Parathyroid adenoma (tissue), 2 donors: Measurements from ENCODE around the gene ARL5C.

Experiments used
- H2AFZ ChIP-seq: fragments of 300-600 bp; sonication (generic); one replicate; pipeline ENCODE4 v1.7.0; 2017; ENCODE audit warnings: antibody characterized with exemption, mild to moderate bottlenecking
- H3K27ac ChIP-seq: fragments of 300-600 bp; sonication (generic); one replicate; pipeline ENCODE4 v1.7.0; 2017
- H3K27me3 ChIP-seq: fragments of 300-600 bp; sonication (generic); one replicate; pipeline ENCODE4 v1.7.0; 2017; ENCODE audit warnings: low read length; ENCODE audit not compliant: control insufficient read depth, insufficient read depth
- H3K36me3 ChIP-seq: fragments of 300-600 bp; sonication (generic); one replicate; pipeline ENCODE4 v1.7.0; 2017; ENCODE audit warnings: low read length; ENCODE audit not compliant: control insufficient read depth, insufficient read depth
- H3K4me1 ChIP-seq: fragments of 300-600 bp; sonication (generic); one replicate; pipeline ENCODE4 v1.7.0; 2017; ENCODE audit warnings: control low read depth
- H3K4me2 ChIP-seq: fragments of 300-600 bp; sonication (generic); one replicate; pipeline ENCODE4 v1.7.0; 2017; ENCODE audit warnings: low read length
- H3K4me3 ChIP-seq: fragments of 300-600 bp; sonication (generic); one replicate; pipeline ENCODE4 v1.7.0; 2017; ENCODE audit warnings: low read depth, low read length
- H3K79me2 ChIP-seq: fragments of 300-600 bp; sonication (generic); one replicate; pipeline ENCODE4 v1.7.0; 2017; ENCODE audit warnings: control low read depth
- H3K9ac ChIP-seq: fragments of 300-600 bp; sonication (generic); one replicate; pipeline ENCODE4 v1.7.0; 2017; ENCODE audit warnings: mild to moderate bottlenecking
- H3K9me3 ChIP-seq: fragments of 300-600 bp; sonication (generic); one replicate; pipeline ENCODE4 v1.7.0; 2017; ENCODE audit warnings: low read length; ENCODE audit not compliant: control insufficient read depth
- TF ChIP-seq, protein P1 (sequence below): fragments of 300-600 bp; sonication (generic); IDR thresholded peaks from one replicate; pipeline ENCODE4 v1.7.0; 2017; ENCODE audit warnings: antibody characterized with exemption, mild to moderate bottlenecking
- donor health status: primary hyperparathyroidism.

The ARL5C gene

DNA sequence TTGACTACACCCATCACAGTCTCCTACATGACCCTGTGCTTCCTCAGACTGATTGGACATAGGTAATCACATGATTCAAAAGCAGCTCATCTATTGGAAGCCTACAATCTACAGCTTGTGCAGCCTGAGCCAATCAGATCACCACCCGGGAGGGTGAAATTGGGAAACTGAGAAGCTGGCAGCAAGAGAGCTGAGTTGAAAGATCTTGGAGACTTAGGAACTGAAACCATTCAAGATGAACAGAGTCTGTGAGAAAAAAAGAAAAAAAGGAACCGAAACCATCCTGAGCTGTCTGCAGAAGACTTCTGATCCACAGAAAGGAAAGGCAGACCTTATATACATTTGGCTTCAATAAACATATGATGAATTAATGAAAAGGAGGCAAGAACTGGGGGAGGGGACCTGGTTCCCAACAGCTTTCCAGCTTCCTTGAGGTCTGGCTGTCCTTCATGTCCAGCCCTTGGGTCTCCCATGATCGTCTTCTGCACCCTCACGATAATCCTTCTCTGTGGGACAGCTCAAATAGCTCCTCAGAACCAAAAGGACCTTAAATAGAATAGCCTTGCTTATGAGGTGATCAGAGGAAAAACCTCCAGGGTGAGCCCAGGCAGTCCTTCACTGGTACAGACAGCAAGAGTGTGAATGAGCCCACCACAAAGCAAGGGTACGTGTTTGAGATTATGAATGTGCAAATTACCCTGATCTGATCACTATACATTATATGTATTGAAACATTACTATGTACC lies 47.1 kb downstream of the ARL5C start:
- TF ChIP-seq, protein P1, sequence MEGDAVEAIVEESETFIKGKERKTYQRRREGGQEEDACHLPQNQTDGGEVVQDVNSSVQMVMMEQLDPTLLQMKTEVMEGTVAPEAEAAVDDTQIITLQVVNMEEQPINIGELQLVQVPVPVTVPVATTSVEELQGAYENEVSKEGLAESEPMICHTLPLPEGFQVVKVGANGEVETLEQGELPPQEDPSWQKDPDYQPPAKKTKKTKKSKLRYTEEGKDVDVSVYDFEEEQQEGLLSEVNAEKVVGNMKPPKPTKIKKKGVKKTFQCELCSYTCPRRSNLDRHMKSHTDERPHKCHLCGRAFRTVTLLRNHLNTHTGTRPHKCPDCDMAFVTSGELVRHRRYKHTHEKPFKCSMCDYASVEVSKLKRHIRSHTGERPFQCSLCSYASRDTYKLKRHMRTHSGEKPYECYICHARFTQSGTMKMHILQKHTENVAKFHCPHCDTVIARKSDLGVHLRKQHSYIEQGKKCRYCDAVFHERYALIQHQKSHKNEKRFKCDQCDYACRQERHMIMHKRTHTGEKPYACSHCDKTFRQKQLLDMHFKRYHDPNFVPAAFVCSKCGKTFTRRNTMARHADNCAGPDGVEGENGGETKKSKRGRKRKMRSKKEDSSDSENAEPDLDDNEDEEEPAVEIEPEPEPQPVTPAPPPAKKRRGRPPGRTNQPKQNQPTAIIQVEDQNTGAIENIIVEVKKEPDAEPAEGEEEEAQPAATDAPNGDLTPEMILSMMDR = no peak
- H3K9ac ChIP-seq = no peak overlapping the region
- no peaks in the 10 kb centered on the region for H3K4me1 ChIP-seq
- H3K27ac ChIP-seq = no peak overlapping the region
- no peak overlapping the region for H3K4me2 ChIP-seq
- no peaks in the 10 kb centered on the region for H3K36me3 ChIP-seq
- H3K4me3 ChIP-seq = no peak overlapping the region
- H3K9me3 ChIP-seq = no peaks in the 10 kb centered on the region
- no peaks in the 10 kb centered on the region for H3K79me2 ChIP-seq
- no peak overlapping the region for H2AFZ ChIP-seq
- H3K27me3 ChIP-seq = no peaks in the 10 kb centered on the region

DNA sequence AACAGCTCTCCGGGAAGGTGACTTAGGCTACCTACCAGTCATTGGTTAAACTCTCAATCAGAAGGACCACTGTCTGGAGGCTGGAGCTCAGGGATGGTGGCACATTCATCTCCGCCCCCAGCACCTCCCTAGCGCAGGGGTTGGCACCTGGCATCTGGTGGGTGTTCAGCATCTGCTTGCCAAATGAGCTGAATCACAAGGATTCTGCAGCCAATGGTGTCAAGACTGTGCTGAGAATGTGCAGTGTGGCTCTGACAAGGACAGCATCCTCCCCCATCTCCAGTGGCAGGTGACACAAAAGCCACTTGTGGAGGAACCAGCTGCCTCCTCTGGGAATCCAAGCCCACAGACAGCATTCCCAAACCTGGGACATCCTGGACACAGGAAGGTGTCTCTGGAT lies 49.7 kb downstream of the ARL5C start:
- Histone ChIP-seq H3K36me3 (no peaks in the 10 kb centered on the region), H3K4me1 (no peaks in the 10 kb centered on the region), H3K27ac (no peak overlapping the region), H3K79me2 (no peaks in the 10 kb centered on the region), H2AFZ (no peak overlapping the region), H3K4me3 (no peak overlapping the region), H3K9ac (no peak overlapping the region), H3K4me2 (no peak overlapping the region), H3K27me3 (no peaks in the 10 kb centered on the region), H3K9me3 (no peaks in the 10 kb centered on the region)
- TF ChIP-seq, protein P1 = no peak

DNA sequence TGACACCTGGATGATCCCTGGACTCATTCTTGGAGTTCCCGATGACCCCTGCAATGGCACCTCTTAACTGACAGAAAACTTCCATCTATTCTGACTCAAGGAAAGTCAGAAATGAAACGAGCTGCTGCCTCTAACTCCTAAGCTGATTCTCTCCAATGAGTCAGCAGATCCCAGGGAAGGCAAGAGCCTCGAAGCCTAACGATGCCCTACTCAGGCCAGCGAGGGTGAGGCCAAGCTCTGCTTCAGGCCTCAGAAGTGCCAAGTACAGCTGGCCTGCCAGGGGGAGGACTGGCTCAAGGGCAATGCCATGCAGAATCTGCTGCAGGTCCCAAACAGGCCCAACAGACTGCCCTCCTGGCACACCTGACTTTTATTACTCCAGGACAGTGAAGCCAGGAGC lies 50.8 kb downstream of the ARL5C start:
- TF ChIP-seq, protein P1 = no peak
- Histone ChIP-seq H3K27me3 (no peaks in the 10 kb centered on the region), H3K4me3 (no peak overlapping the region), H2AFZ (peak overlapping the region; percentile 8), H3K9ac (no peak overlapping the region), H3K27ac (no peak overlapping the region), H3K4me1 (peaks cover 9% of the 10 kb centered on the region), H3K36me3 (no peaks in the 10 kb centered on the region), H3K9me3 (no peaks in the 10 kb centered on the region), H3K79me2 (no peaks in the 10 kb centered on the region), H3K4me2 (no peak overlapping the region)

DNA sequence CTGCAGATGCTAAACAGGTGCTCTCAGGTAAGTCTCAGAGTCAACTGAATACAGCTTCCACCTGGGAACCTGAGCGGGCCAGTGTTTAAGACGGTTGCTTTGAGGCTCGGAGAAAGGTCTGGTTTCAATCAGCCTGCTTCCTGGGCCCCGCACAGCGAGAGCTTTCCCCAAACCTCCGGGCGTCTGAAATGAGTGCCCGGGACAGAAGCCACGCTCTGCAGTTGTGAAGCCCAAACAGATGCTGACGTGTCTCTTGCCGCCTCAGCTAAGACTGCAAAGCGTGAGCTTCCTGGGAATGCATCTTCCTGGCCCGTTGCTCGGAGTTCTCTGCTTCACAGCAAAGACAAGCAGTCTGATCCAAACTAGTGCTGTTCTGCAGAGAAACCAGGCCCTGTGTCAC lies 51.2 kb downstream of the ARL5C start:
- Histone ChIP-seq H3K4me3 (no peak overlapping the region), H3K36me3 (no peaks in the 10 kb centered on the region), H3K4me1 (peaks cover 11% of the 10 kb centered on the region), H3K4me2 (no peak overlapping the region), H3K9ac (no peak overlapping the region), H2AFZ (peak overlapping the region; percentile 8), H3K27me3 (no peaks in the 10 kb centered on the region), H3K27ac (no peak overlapping the region), H3K9me3 (no peaks in the 10 kb centered on the region), H3K79me2 (no peaks in the 10 kb centered on the region)
- TF ChIP-seq, protein P1 = no peak

DNA sequence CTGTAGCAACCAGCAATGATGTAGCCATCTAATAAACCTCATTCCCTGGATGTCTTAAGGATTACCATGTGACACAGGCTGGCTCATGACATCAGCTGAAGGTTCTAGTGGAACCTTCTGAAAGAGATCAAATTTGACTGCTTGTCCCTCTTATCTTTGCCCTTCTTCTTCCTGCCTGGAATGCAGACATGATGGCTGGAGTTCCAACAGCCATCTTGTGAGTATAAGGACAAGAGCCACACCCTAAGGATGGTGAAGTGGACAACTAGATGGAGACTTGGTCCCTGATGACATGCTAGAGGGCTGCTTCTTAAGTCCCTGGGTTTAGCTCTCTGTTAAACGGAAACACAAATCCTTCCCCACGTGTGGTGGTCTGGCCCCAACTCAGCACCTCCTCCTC lies 52.1 kb downstream of the ARL5C start:
- no peak overlapping the region for H3K4me2 ChIP-seq

More for the DNA sequence above, 52.1 kb downstream of the ARL5C start:
- H3K9ac ChIP-seq = no peak overlapping the region
- H3K36me3 ChIP-seq = no peaks in the 10 kb centered on the region
- H3K79me2 ChIP-seq = no peaks in the 10 kb centered on the region
- H3K27ac ChIP-seq = no peak overlapping the region
- H3K27me3 ChIP-seq = no peaks in the 10 kb centered on the region
- TF ChIP-seq, protein P1 = no peak
- H3K4me3 ChIP-seq = no peak overlapping the region
- no peak overlapping the region for H2AFZ ChIP-seq
- H3K9me3 ChIP-seq = no peaks in the 10 kb centered on the region
- peaks cover 11% of the 10 kb centered on the region for H3K4me1 ChIP-seq
